ENCODE data around the gene CTNNBL1. TPM values are rescaled to one million over a fixed set of nuclear protein-coding genes. Genes with fewer than 3 reads are reported as not detected.

Gene CTNNBL1
- polyA plus RNA-seq, 2 donors = 30.2 to 39.6 TPM

DNA sequence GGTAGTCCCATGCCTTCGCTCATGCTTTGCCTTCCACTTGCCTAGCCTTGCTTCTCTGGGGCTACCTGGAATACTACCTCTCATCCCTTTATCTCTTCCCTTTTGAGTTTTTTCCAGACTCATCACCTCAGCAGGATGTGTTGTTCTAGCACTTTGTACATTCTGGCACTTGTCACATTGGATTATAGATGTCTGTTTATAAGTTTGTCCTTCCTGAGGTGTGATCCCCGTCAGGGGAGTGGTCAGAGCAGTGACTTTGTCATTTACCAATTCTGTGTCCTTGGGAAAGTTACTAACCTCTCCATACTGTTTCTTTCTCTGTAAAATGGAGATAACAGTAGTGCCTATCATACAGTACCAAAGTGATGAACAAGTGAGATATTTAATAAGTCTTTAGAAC, 66.5 kb downstream of the CTNNBL1 start:
- no peak overlapping the region for H3K27ac ChIP-seq (ENCODE audit: low read depth in 2 of 2, low read length in 1 of 2)
- no peak overlapping the region for H3K4me3 ChIP-seq (ENCODE audit: low read depth in 1 of 2, low read length in 2 of 2)
- no peaks in the 10 kb centered on the region for H3K9me3 ChIP-seq (ENCODE audit: control insufficient read depth in 2 of 2, insufficient read depth in 1 of 2, low read depth in 1 of 2, low read length in 1 of 2)
- H3K27me3 ChIP-seq (ENCODE audit: control insufficient read depth in 1 of 2, insufficient read depth in 2 of 2, low read length in 2 of 2) = no peaks in the 10 kb centered on the region
- WGBS, 2 donors = 93 to 96% methylated on average over 2 of the region's 2 CpGs
- no peaks in the 10 kb centered on the region for H3K4me1 ChIP-seq (ENCODE audit: control insufficient read depth in 2 of 2, insufficient read depth in 2 of 2, low read length in 1 of 2)
- peaks cover 3 to 10% of the 10 kb centered on the region in 2 donors for H3K36me3 ChIP-seq (ENCODE audit: control insufficient read depth in 2 of 2, insufficient read depth in 2 of 2, low read length in 1 of 2)

DNA sequence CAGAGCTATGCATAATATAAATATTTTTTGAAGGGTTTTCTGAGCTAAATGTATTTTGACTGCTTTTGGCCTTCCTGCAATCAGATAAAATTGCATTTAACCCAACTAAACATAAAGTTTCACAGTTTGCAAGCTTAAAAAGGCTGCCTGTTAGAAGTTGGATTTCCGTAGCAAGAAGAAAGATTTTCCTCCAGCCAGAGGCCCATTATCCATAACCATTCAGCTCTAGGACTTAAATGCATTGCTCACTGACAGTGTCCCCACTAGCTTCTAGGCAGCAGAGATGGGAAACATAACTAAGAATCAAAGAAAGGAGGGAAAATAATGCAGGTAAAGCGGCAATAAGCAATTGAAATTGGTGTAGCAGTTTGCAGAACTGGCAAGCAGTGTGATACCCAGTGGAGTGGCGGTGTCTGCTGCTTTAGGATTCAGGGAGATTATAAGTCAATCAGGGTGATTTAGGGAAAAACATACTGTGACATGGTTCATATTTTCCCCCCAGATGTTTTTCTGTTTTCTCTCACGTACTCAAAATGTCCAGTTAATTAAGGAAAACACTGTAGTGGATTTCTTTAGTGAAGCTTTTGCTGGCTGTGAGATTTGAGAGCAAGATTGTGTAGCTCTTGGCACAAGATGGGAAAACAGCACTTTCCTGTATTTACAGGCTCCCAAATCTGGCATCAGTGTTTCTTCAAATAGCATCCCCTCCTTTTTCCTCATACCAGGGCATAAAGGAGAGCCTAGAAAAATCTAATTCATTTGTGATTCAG, 69.1 kb downstream of the CTNNBL1 start:
- Histone ChIP-seq H3K27me3 (ENCODE audit: control insufficient read depth in 1 of 2, insufficient read depth in 2 of 2, low read length in 2 of 2) (no peaks in the 10 kb centered on the region), H3K4me3 (ENCODE audit: low read depth in 1 of 2, low read length in 2 of 2) (no peak overlapping the region), H3K4me1 (ENCODE audit: control insufficient read depth in 2 of 2, insufficient read depth in 2 of 2, low read length in 1 of 2) (no peaks in the 10 kb centered on the region), H3K9me3 (ENCODE audit: control insufficient read depth in 2 of 2, insufficient read depth in 1 of 2, low read depth in 1 of 2, low read length in 1 of 2) (no peaks in the 10 kb centered on the region), H3K36me3 (ENCODE audit: control insufficient read depth in 2 of 2, insufficient read depth in 2 of 2, low read length in 1 of 2) (peaks cover 7 to 10% of the 10 kb centered on the region in 2 donors), H3K27ac (ENCODE audit: low read depth in 2 of 2, low read length in 1 of 2) (no peak overlapping the region)
- 94% methylated on average over 4 of the region's 4 CpGs for WGBS, 2 donors

DNA sequence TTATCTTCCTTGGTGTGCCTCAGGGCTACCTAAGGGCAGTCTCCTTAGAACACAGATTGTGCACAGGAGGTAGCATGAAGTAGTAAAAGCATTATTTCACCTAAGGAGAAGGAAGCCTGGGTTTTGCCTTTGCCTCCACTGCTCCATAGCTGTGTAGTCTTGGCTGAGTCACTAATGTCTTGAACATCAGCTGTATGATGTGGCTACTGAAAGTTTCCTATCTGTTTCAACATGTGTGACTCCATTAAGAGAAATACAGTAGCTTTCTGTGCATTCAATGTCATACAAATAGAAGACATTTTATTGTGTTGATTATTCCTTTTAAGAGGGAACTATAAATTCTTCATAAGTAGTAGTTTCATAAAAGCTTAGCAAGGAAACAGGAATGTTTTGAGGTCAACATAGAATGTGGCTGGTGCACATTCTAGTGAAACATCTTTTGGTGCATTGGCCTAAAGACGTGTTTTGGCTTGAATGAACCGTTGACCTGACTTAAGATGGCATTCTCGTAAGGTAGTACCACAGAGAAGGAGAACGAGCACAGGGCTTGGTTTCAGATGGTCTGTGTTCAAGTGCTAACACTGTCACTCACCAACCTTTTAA, 70.6 kb downstream of the CTNNBL1 start:
- peaks cover 7 to 8% of the 10 kb centered on the region in 2 donors for H3K36me3 ChIP-seq (ENCODE audit: control insufficient read depth in 2 of 2, insufficient read depth in 2 of 2, low read length in 1 of 2)
- H3K9me3 ChIP-seq (ENCODE audit: control insufficient read depth in 2 of 2, insufficient read depth in 1 of 2, low read depth in 1 of 2, low read length in 1 of 2) = no peaks in the 10 kb centered on the region
- no peaks in the 10 kb centered on the region for H3K27me3 ChIP-seq (ENCODE audit: control insufficient read depth in 1 of 2, insufficient read depth in 2 of 2, low read length in 2 of 2)
- H3K4me1 ChIP-seq (ENCODE audit: control insufficient read depth in 2 of 2, insufficient read depth in 2 of 2, low read length in 1 of 2) = no peaks in the 10 kb centered on the region
- no peak overlapping the region for H3K27ac ChIP-seq (ENCODE audit: low read depth in 2 of 2, low read length in 1 of 2)
- WGBS, 2 donors = 95 to 97% methylated on average over 4 of the region's 4 CpGs
- no peak overlapping the region for H3K4me3 ChIP-seq (ENCODE audit: low read depth in 1 of 2, low read length in 2 of 2)

- Histone ChIP-seq H3K36me3 (ENCODE audit: control insufficient read depth in 2 of 2, insufficient read depth in 2 of 2, low read length in 1 of 2) (peaks cover 4 to 6% of the 10 kb centered on the region in 2 donors), H3K9me3 (ENCODE audit: control insufficient read depth in 2 of 2, insufficient read depth in 1 of 2, low read depth in 1 of 2, low read length in 1 of 2) (no peaks in the 10 kb centered on the region), H3K27ac (ENCODE audit: low read depth in 2 of 2, low read length in 1 of 2) (no peak overlapping the region), H3K4me3 (ENCODE audit: low read depth in 1 of 2, low read length in 2 of 2) (no peak overlapping the region), H3K4me1 (ENCODE audit: control insufficient read depth in 2 of 2, insufficient read depth in 2 of 2, low read length in 1 of 2) (no peaks in the 10 kb centered on the region), H3K27me3 (ENCODE audit: control insufficient read depth in 1 of 2, insufficient read depth in 2 of 2, low read length in 2 of 2) (no peaks in the 10 kb centered on the region)
- 93 to 94% methylated on average over 5 of the region's 5 CpGs for WGBS, 2 donors
These were observed 77.1 kb downstream of the CTNNBL1 start for GRCh38 chr20:37770908-37771307.

DNA sequence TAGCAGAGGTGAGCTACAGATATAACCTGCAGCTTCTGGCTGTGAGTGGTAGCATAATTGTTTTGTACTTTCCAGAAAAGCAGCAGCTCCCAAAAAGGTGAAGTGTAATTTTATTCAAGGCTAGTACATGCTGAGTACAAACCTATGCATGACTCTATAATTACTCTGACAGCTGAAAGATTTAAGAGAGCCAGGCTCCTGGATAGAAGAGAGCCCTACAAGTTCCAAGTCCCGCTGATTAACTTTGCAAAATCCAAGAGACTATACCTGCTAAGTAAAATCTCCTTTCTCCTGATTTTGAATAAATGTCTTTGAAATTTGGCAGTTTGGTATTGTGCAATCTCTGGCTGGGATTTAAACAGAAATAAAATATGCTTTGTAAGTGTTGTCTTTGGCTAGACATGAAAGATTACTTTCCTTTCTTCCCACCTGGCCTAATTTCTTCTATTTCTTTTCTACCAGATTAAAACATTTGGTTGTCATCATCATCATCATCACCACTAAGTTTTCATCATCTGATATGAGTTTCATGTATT, 79.5 kb downstream of the CTNNBL1 start:
- H3K9me3 ChIP-seq (ENCODE audit: control insufficient read depth in 2 of 2, insufficient read depth in 1 of 2, low read depth in 1 of 2, low read length in 1 of 2) = no peaks in the 10 kb centered on the region
- H3K36me3 ChIP-seq (ENCODE audit: control insufficient read depth in 2 of 2, insufficient read depth in 2 of 2, low read length in 1 of 2) = peaks cover 0 to 2% of the 10 kb centered on the region in 2 donors
- no peaks in the 10 kb centered on the region for H3K4me1 ChIP-seq (ENCODE audit: control insufficient read depth in 2 of 2, insufficient read depth in 2 of 2, low read length in 1 of 2)
- no peak overlapping the region for H3K4me3 ChIP-seq (ENCODE audit: low read depth in 1 of 2, low read length in 2 of 2)
- no peaks in the 10 kb centered on the region for H3K27me3 ChIP-seq (ENCODE audit: control insufficient read depth in 1 of 2, insufficient read depth in 2 of 2, low read length in 2 of 2)
- no peak overlapping the region for H3K27ac ChIP-seq (ENCODE audit: low read depth in 2 of 2, low read length in 1 of 2)
- 49 to 84% methylated on average over 1 of the region's 1 CpG for WGBS, 2 donors

DNA sequence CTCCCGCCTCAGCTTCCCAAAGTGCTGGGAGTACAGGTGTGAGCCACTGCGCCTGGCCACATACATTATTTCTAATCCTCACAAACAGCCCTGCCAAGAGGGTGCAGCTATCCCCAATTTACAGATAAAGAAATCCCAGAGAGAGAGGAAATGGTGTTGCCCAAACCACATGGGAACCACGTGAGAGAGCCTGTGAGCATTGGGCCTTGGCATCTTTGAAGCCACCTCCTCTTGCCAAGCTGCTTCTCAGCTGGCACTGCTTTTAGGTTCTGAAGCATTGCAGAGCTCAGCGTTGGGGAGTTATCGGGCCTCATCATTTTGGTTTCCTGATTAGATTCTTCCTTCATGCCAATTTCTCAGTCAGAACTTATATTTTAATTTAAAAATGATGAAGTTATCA, 80.3 kb downstream of the CTNNBL1 start:
- Histone ChIP-seq H3K27ac (ENCODE audit: low read depth in 2 of 2, low read length in 1 of 2) (no peak overlapping the region), H3K27me3 (ENCODE audit: control insufficient read depth in 1 of 2, insufficient read depth in 2 of 2, low read length in 2 of 2) (no peaks in the 10 kb centered on the region), H3K4me3 (ENCODE audit: low read depth in 1 of 2, low read length in 2 of 2) (no peak overlapping the region), H3K4me1 (ENCODE audit: control insufficient read depth in 2 of 2, insufficient read depth in 2 of 2, low read length in 1 of 2) (no peaks in the 10 kb centered on the region), H3K9me3 (ENCODE audit: control insufficient read depth in 2 of 2, insufficient read depth in 1 of 2, low read depth in 1 of 2, low read length in 1 of 2) (no peaks in the 10 kb centered on the region), H3K36me3 (ENCODE audit: control insufficient read depth in 2 of 2, insufficient read depth in 2 of 2, low read length in 1 of 2) (peaks cover 0 to 2% of the 10 kb centered on the region in 2 donors)
- 70 to 78% methylated on average over 5 of the region's 5 CpGs for WGBS, 2 donors

GRCh38 chr20:37775200-37775599, 81.4 kb downstream of the CTNNBL1 start:
- Histone ChIP-seq H3K4me1 (ENCODE audit: control insufficient read depth in 2 of 2, insufficient read depth in 2 of 2, low read length in 1 of 2) (no peaks in the 10 kb centered on the region), H3K9me3 (ENCODE audit: control insufficient read depth in 2 of 2, insufficient read depth in 1 of 2, low read depth in 1 of 2, low read length in 1 of 2) (no peaks in the 10 kb centered on the region), H3K36me3 (ENCODE audit: control insufficient read depth in 2 of 2, insufficient read depth in 2 of 2, low read length in 1 of 2) (no peaks in the 10 kb centered on the region), H3K27ac (ENCODE audit: low read depth in 2 of 2, low read length in 1 of 2) (no peak overlapping the region), H3K4me3 (ENCODE audit: low read depth in 1 of 2, low read length in 2 of 2) (no peak overlapping the region), H3K27me3 (ENCODE audit: control insufficient read depth in 1 of 2, insufficient read depth in 2 of 2, low read length in 2 of 2) (no peaks in the 10 kb centered on the region)
- 95% methylated on average over 5 of the region's 5 CpGs for WGBS, 2 donors

DNA sequence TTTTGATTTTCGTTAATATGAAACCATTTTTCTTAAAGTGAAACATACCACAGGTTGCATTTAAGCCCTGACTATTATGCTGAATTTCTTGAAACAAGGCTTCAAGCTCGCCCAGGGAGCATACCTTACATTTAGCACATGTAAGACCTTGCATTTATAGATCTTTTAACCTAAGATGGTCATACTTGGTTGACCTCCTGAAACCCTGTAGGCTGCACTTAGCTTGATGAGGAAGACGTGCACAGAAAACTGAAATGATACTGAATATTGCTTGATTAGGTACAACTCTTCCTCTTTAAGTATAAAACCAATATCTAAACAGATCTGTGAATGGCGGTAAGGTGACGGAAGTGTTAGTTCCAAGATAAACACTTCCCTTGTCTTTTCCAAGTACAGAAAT, 82.2 kb downstream of the CTNNBL1 start:
- no peaks in the 10 kb centered on the region for H3K4me1 ChIP-seq (ENCODE audit: control insufficient read depth in 2 of 2, insufficient read depth in 2 of 2, low read length in 1 of 2)
- no peaks in the 10 kb centered on the region for H3K9me3 ChIP-seq (ENCODE audit: control insufficient read depth in 2 of 2, insufficient read depth in 1 of 2, low read depth in 1 of 2, low read length in 1 of 2)
- H3K36me3 ChIP-seq (ENCODE audit: control insufficient read depth in 2 of 2, insufficient read depth in 2 of 2, low read length in 1 of 2) = no peaks in the 10 kb centered on the region
- H3K4me3 ChIP-seq (ENCODE audit: low read depth in 1 of 2, low read length in 2 of 2) = no peak overlapping the region
- H3K27me3 ChIP-seq (ENCODE audit: control insufficient read depth in 1 of 2, insufficient read depth in 2 of 2, low read length in 2 of 2) = no peaks in the 10 kb centered on the region
- WGBS, 2 donors = 91 to 92% methylated on average over 5 of the region's 5 CpGs
- no peak overlapping the region for H3K27ac ChIP-seq (ENCODE audit: low read depth in 2 of 2, low read length in 1 of 2)

- Histone ChIP-seq H3K27me3 (ENCODE audit: control insufficient read depth in 1 of 2, insufficient read depth in 2 of 2, low read length in 2 of 2) (no peaks in the 10 kb centered on the region), H3K27ac (ENCODE audit: low read depth in 2 of 2, low read length in 1 of 2) (no peak overlapping the region), H3K36me3 (ENCODE audit: control insufficient read depth in 2 of 2, insufficient read depth in 2 of 2, low read length in 1 of 2) (no peaks in the 10 kb centered on the region), H3K4me1 (ENCODE audit: control insufficient read depth in 2 of 2, insufficient read depth in 2 of 2, low read length in 1 of 2) (no peaks in the 10 kb centered on the region), H3K4me3 (ENCODE audit: low read depth in 1 of 2, low read length in 2 of 2) (no peak overlapping the region), H3K9me3 (ENCODE audit: control insufficient read depth in 2 of 2, insufficient read depth in 1 of 2, low read depth in 1 of 2, low read length in 1 of 2) (no peaks in the 10 kb centered on the region)
- WGBS, 2 donors = 93 to 95% methylated on average over 3 of the region's 3 CpGs
These were observed 82.7 kb downstream of the CTNNBL1 start for GRCh38 chr20:37776526-37776925.

All from esophagus (tissue), 2 donors.